MCF 10A (cell line): ENCODE data around the gene R3HDML. TPM values are rescaled to one million over a fixed set of nuclear protein-coding genes. Genes with fewer than 3 reads are reported as not detected.

Source experiments
- total RNA-seq: library from RNA; stranded (reverse); gene quantifications from 2 replicates; pipeline ENCODE4 v1.2.3, GENCODE V29; 2022

R3HDML gene
- total RNA-seq, 1 experiment from 2014 or later: not detected

Other genes with a start within 250 kb of the R3HDML start
- gene JPH2, start 149.9 kb upstream of the R3HDML start, total RNA-seq: 11.1 and 14.7 TPM in 2 replicates
- gene OSER1, start 126.3 kb upstream of the R3HDML start, total RNA-seq: 45.4 and 50.8 TPM in 2 replicates
- 0.37 TPM in 1 of 2 replicates, not detected in the other for gene GDAP1L1, start 89.7 kb upstream of the R3HDML start, total RNA-seq
- 7.2 and 8.1 TPM in 2 replicates for gene FITM2, start 25.8 kb upstream of the R3HDML start, total RNA-seq
- 0.22 TPM in 1 of 2 replicates, not detected in the other for gene HNF4A, start 18.7 kb downstream of the R3HDML start, total RNA-seq
- gene TTPAL, start 138.8 kb downstream of the R3HDML start, total RNA-seq: 34.1 and 35.4 TPM in 2 replicates
- 104 and 126 TPM in 2 replicates for gene SERINC3, start 185.0 kb downstream of the R3HDML start, total RNA-seq
- 19.2 and 24.8 TPM in 2 replicates for gene PKIG, start 245.5 kb downstream of the R3HDML start, total RNA-seq